A549 (cell line): ENCODE results near the gene FLACC1. TPM values are rescaled to one million over a fixed set of nuclear protein-coding genes. Genes with fewer than 3 reads are reported as not detected.

Experiments used
- ATAC-seq, 2 experiments: fragments of 200-7000 bp in 1 of 2; fragments of >200 bp in 1 of 2; cut with Nextera tagmentation in 1 of 2; cut with Tn5 transposase in 1 of 2; 3 replicates each; pipeline versions ENCODE4 v1.8.0 to v1.9.1; 2018 to 2020; ENCODE audit warnings: mild to moderate bottlenecking in 1 of 2, moderate library complexity in 1 of 2
- CTCF ChIA-PET: fragments of 300-600 bp; sonication (Branson Sonifier 250); formaldehyde crosslinking; extraction: SDS; loops from one replicate; lab custom pipeline; 2021; ENCODE audit warnings: antibody characterized with exemption, inconsistent platforms; lab: Yijun Ruan, JAX
- POLR2A ChIA-PET: fragments of 350-600 bp; formaldehyde crosslinking; extraction: SDS; loops from one replicate; lab custom pipeline; 2021; ENCODE audit warnings: antibody characterized with exemption, inconsistent platforms; lab: Yijun Ruan, JAX
- DNase-seq, 2 experiments: peaks; one replicate each; pipeline versions ENCODE4 v3.0.0 to v3.0.0-alpha.2; 2011 to 2016; ENCODE audit warnings: low read depth in 1 of 2, low spot score in 1 of 2
- FAIRE-seq: peaks from 2 replicates; lab custom pipeline; 2011; peaks lifted over from hg19 to GRCh38; lab: Jason Lieb, UNC
- H3K27ac ChIP-seq, 2 experiments: fragments of >200 bp; sonication (Bioruptor Twin); formaldehyde crosslinking; 3 replicates each; pipeline ENCODE4 v1.5.1; 2016 to 2017
- H3K4me1 ChIP-seq: fragments of >200 bp; sonication (Bioruptor Twin); formaldehyde crosslinking; 3 replicates; pipeline ENCODE4 v1.6.1; 2016
- H3K4me2 ChIP-seq: fragments of >200 bp; sonication (Bioruptor Twin); formaldehyde crosslinking; 3 replicates; pipeline ENCODE4 v1.6.1; 2016
- H3K4me3 ChIP-seq: fragments of >200 bp; sonication (Bioruptor Twin); formaldehyde crosslinking; 3 replicates; pipeline ENCODE4 v1.5.1; 2016
- H3K9me3 ChIP-seq: fragments of >200 bp; sonication (Bioruptor Twin); formaldehyde crosslinking; 3 replicates; pipeline ENCODE4 v1.6.1; 2016
- CBX8 ChIP-seq: fragments of 200-600 bp; sonication (generic); IDR thresholded peaks from 2 replicates; pipeline ENCODE4 v1.6.1; 2016
- EHF ChIP-seq: fragments of 250-450 bp; sonication (Bioruptor Pico); IDR thresholded peaks from 2 replicates; pipeline ENCODE4 v1.5.0; 2020; ENCODE audit warnings: mild to moderate bottlenecking
- HMGXB4 ChIP-seq: fragments of 250-450 bp; sonication (Bioruptor Pico); IDR thresholded peaks from 2 replicates; pipeline ENCODE4 v1.5.0; 2021; ENCODE audit warnings: mild to moderate bottlenecking, moderate library complexity, borderline replicate concordance
- HOXB13 ChIP-seq: fragments of 250-450 bp; sonication (Bioruptor Pico); IDR thresholded peaks from 2 replicates; pipeline ENCODE4 v1.5.0; 2020; ENCODE audit warnings: low read depth, mild to moderate bottlenecking, moderate library complexity
- JUN ChIP-seq, 2 experiments: fragments of >200 bp; sonication (Bioruptor Twin); formaldehyde crosslinking; IDR thresholded peaks; 2 replicates in 1 of 2; 3 replicates in 1 of 2; pipeline ENCODE4 v1.6.1; 2016 to 2017
- MAFK ChIP-seq: fragments of 450-650 bp; IDR thresholded peaks from 2 replicates; pipeline ENCODE4 v1.6.1; 2014; ENCODE audit not compliant: partially characterized antibody
- MAX ChIP-seq: IDR thresholded peaks from 2 replicates; pipeline ENCODE4 v1.6.1; 2012
- MYC ChIP-seq: IDR thresholded peaks from 2 replicates; pipeline ENCODE4 v1.6.1; 2012; ENCODE audit warnings: mild to moderate bottlenecking, inconsistent platforms, low read length, improper control_type of control experiment, borderline replicate concordance
- NR3C1 ChIP-seq: fragments of >200 bp; sonication (Bioruptor Twin); formaldehyde crosslinking; IDR thresholded peaks from 3 replicates; pipeline ENCODE4 v1.6.1; 2017
- RCOR1 ChIP-seq: fragments of 150-350 bp; IDR thresholded peaks from 2 replicates; pipeline ENCODE4 v1.6.1; 2014; ENCODE audit warnings: antibody characterized with exemption, low read length, low read depth
- RNF2 ChIP-seq: fragments of 200-600 bp; sonication (generic); IDR thresholded peaks from 2 replicates; pipeline ENCODE4 v1.6.1; 2016; ENCODE audit warnings: low read depth, mild to moderate bottlenecking, antibody characterized with exemption, moderate library complexity, borderline replicate concordance
- SMC3 ChIP-seq: fragments of >200 bp; sonication (Bioruptor Twin); formaldehyde crosslinking; IDR thresholded peaks from 3 replicates; pipeline ENCODE4 v1.6.1; 2018; ENCODE audit warnings: inconsistent platforms
- SREBF2 ChIP-seq: fragments of 450-650 bp; IDR thresholded peaks from 2 replicates; pipeline ENCODE4 v1.6.1; 2014; ENCODE audit warnings: mild to moderate bottlenecking, moderate library complexity
- ZFP36 ChIP-seq: fragments of 450-650 bp; IDR thresholded peaks from 2 replicates; pipeline ENCODE4 v1.6.1; 2014; ENCODE audit warnings: borderline replicate concordance; ENCODE audit not compliant: partially characterized antibody
- ZNF302 ChIP-seq: fragments of 250-450 bp; sonication (Bioruptor Pico); IDR thresholded peaks from 2 replicates; pipeline ENCODE4 v1.9.0; 2021; ENCODE audit warnings: inconsistent platforms, mild to moderate bottlenecking, moderate library complexity
- WGBS: methylation state at CpG from one replicate; pipeline ENCODE4 v1.1.6; 2017; ENCODE audit errors: missing lambda C conversion rate; 5-methylcytosine and 5-hydroxymethylcytosine counted together
- polyA plus RNA-seq, 4 experiments: library from polyadenylated mRNA; depleted of rRNA in 3 of 4; stranded (reverse); fragments of >200 nt; fragmentation: RNase III in 1 of 4; extraction: RNeasy Plus Mini Kit Qiagen cat#74134 plus additional on column Dnase treatment in 1 of 4; gene quantifications; 2 replicates in 3 of 4; 3 replicates in 1 of 4; pipeline ENCODE4 v1.2.3, GENCODE V29; 2011 to 2017

Gene FLACC1
- polyA plus RNA-seq, 2 of the 4 experiments (the other 2 are of a cell fraction): 0.26 to 0.36 TPM

GRCh38 chr2:201275990-201276389, 81.2 kb downstream of the FLACC1 start:
- no peak for FAIRE-seq
- Histone ChIP-seq H3K4me2 (no peak overlapping the region), H3K9me3 (no peaks in the 10 kb centered on the region), H3K4me3 (no peak overlapping the region), H3K27ac (no peak overlapping the region), H3K4me1 (no peaks in the 10 kb centered on the region)
- no peak for TF ChIP-seq MYC
- no peak for TF ChIP-seq MAFK
- TF ChIP-seq HMGXB4 (CRISPR knock-in tag): no peak
- no peak for TF ChIP-seq ZFP36
- ATAC-seq: peak in 1 of 2 experiments; percentile 71; a peak in 3 of 6 replicates
- no peak for DNase-seq
- WGBS: 94% methylated on average over 5 of the region's 5 CpGs
- CTCF ChIA-PET: interaction anchor here (1.4 kb wide), 1 partner anchor 18 kb away, joined by 3 read pairs; no protein-coding TSS in a partner anchor
- POLR2A ChIA-PET: no interaction called here

- Histone ChIP-seq H3K4me2 (no peak overlapping the region), H3K27ac (no peak overlapping the region), H3K4me1 (no peaks in the 10 kb centered on the region), H3K4me3 (no peak overlapping the region), H3K9me3 (no peaks in the 10 kb centered on the region)
- no peak for DNase-seq
- 92% methylated on average over 2 of the region's 2 CpGs for WGBS
- ChIA-PET CTCF (interaction anchor here (1.8 kb wide), 1 partner anchor 10 kb away, joined by 5 read pairs; no protein-coding TSS in a partner anchor), POLR2A (no interaction called here)
- no peak for TF ChIP-seq NR3C1
- TF ChIP-seq SMC3: no peak
- no peak for TF ChIP-seq JUN (IDR thresholded peaks at IDR 0.05)
- no peak for TF ChIP-seq EHF (CRISPR knock-in tag)
- TF ChIP-seq MAX: no peak
- no peak for FAIRE-seq
- no peak for ATAC-seq
Measured at GRCh38 chr2:201275069-201275468, 82.1 kb downstream of the FLACC1 start.

- Histone ChIP-seq H3K4me3 (no peak overlapping the region), H3K4me1 (no peaks in the 10 kb centered on the region), H3K4me2 (no peak overlapping the region), H3K27ac (no peak overlapping the region), H3K9me3 (no peaks in the 10 kb centered on the region)
- WGBS: 90% methylated on average over 9 of the region's 9 CpGs
- DNase-seq (no peak), FAIRE-seq (no peak), ATAC-seq (no peak)
- CTCF ChIA-PET: interaction anchor here (1.8 kb wide), 1 partner anchor 12 kb away, joined by 5 read pairs; no protein-coding TSS in a partner anchor
- POLR2A ChIA-PET: interaction anchor here (0.8 kb wide), 1 partner anchor 10 kb away, joined by 3 read pairs; no protein-coding TSS in a partner anchor
- TF ChIP-seq SREBF2 (no peak), RCOR1 (no peak), CBX8 (no peak)
Measured at GRCh38 chr2:201273330-201273983, 83.7 kb downstream of the FLACC1 start.

- H3K4me2 ChIP-seq: no peak overlapping the region
- FAIRE-seq: no peak
- no peaks in the 10 kb centered on the region for H3K4me1 ChIP-seq
- H3K27ac ChIP-seq: no peak overlapping the region
- POLR2A ChIA-PET: no interaction called here
- TF ChIP-seq HMGXB4 (CRISPR knock-in tag) (no peak), HOXB13 (CRISPR knock-in tag) (no peak), RNF2 (no peak), ZNF302 (CRISPR knock-in tag) (no peak)
- TF ChIP-seq, all 56 proteins: peak for 0
- DNase-seq: no peak
- no peak for ATAC-seq
- no peak overlapping the region for H3K4me3 ChIP-seq
- H3K9me3 ChIP-seq: no peaks in the 10 kb centered on the region
- CTCF ChIA-PET: interaction anchor here (1.2 kb wide), 1 partner anchor 95 kb away, joined by 4 read pairs; no protein-coding TSS in a partner anchor
- 96% methylated on average over 2 of the region's 2 CpGs for WGBS
Measured at GRCh38 chr2:201271917-201272316, 85.2 kb downstream of the FLACC1 start.
